Fibroblast of villous mesenchyme (primary cell): Measurements from ENCODE around the gene ERMP1. TPM values are rescaled to one million over a fixed set of nuclear protein-coding genes. Genes with fewer than 3 reads are reported as not detected.
A peak's percentile ranks its signal among the peaks of the same experiment; 100 is the strongest.
"Not testable (repeated sequence)": the region's sequence is repeated elsewhere in the genome, so short reads cannot be mapped to it uniquely, and the experiment has no call there.

ENCODE experiments used
- DNase-seq: peaks from one replicate; pipeline ENCODE4 v3.0.0-alpha.2; 2010; ENCODE audit warnings: low read depth
- H3K4me3 ChIP-seq: 2 replicates; pipeline ENCODE4 v1.5.1; 2011; ENCODE audit warnings: low read depth, mild to moderate bottlenecking, low read length
- CTCF ChIP-seq: IDR thresholded peaks from 2 replicates; pipeline ENCODE4 v1.5.1; 2012; ENCODE audit warnings: low read depth, mild to moderate bottlenecking, low read length; ENCODE audit not compliant: insufficient read depth
- total RNA-seq: library from RNA; depleted of rRNA; stranded (reverse); fragments of >200 nt; gene quantifications from 2 replicates; pipeline ENCODE4 v1.2.3, GENCODE V29; 2012

ERMP1 gene
- total RNA-seq, 1 donor, result 58.3 TPM

- no peak for TF ChIP-seq CTCF
- H3K4me3 ChIP-seq, result no peak overlapping the region
- DNase-seq, result no peak
These were observed 27.4 kb downstream of the ERMP1 start for GRCh38 chr9:5805478-5805877.

- no peak for TF ChIP-seq CTCF
- H3K4me3 ChIP-seq, result no peak overlapping the region
- no peak for DNase-seq
These were observed 31.2 kb downstream of the ERMP1 start for GRCh38 chr9:5801739-5802113.

- TF ChIP-seq CTCF, result no peak
- no peak for DNase-seq
- no peak overlapping the region for H3K4me3 ChIP-seq
These were observed 31.8 kb downstream of the ERMP1 start for GRCh38 chr9:5800969-5801738.

GRCh38 chr9:5800378-5800777 is 32.5 kb downstream of the ERMP1 start:
- not testable (repeated sequence) for DNase-seq, H3K4me3 ChIP-seq

DNA sequence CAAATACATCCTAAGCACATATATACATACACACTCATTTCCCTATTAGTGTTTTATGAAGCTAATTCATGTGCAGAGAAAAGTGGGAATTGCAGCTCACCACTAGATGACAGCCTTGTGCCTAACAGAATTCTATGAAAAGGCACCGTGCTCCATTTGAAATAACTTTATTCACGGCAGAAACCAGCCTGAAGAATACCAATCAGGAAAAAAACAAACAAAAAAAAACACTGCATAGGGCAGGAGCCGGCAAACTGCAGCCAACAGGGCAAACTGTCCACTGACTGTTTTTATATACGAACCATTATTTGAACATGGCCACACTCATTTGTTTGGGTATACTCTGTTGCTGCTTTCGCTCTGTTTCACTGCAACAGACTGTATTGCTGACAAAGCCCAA is 33.6 kb downstream of the ERMP1 start:
- peak; percentile 87 for TF ChIP-seq CTCF
- peak; percentile 66 for DNase-seq
- H3K4me3 ChIP-seq, result no peak overlapping the region

GRCh38 chr9:5798581-5798980 is 34.3 kb downstream of the ERMP1 start:
- no peak for TF ChIP-seq CTCF
- no peak overlapping the region for H3K4me3 ChIP-seq
- DNase-seq, result no peak

GRCh38 chr9:5796298-5796697 is 36.6 kb downstream of the ERMP1 start:
- TF ChIP-seq CTCF, result no peak
- no peak for DNase-seq
- H3K4me3 ChIP-seq, result no peak overlapping the region
